Panc1 (cell line): ENCODE data around the gene FBXL2. TPM values are rescaled to one million over a fixed set of nuclear protein-coding genes. Genes with fewer than 3 reads are reported as not detected.

Source experiments
- ATAC-seq: fragments of 200-7000 bp; cut with Tn5 transposase; 2 replicates; pipeline ENCODE4 v1.9.1; 2020; ENCODE audit warnings: mild to moderate bottlenecking, moderate library complexity
- BruUV-seq: library from RNA; stranded (reverse); fragments of 400-500 nt; replicated peaks from 2 replicates; lab custom pipeline; 2021; lab: Mats Ljungman, UMichigan
- CTCF ChIA-PET: fragments of 300-600 bp; sonication (Branson Sonifier 250); formaldehyde crosslinking; loops from one replicate; lab custom pipeline; 2022; ENCODE audit warnings: antibody characterized with exemption; lab: Charles Lee
- POLR2A ChIA-PET: fragments of 300-600 bp; sonication (Branson Sonifier 250); formaldehyde crosslinking; loops from one replicate; lab custom pipeline; 2022; ENCODE audit warnings: antibody characterized with exemption; lab: Charles Lee
- DNase-seq: peaks from one replicate; pipeline ENCODE4 v3.0.0-alpha.2; 2010; ENCODE audit warnings: low read depth, low spot score
- H3K27ac ChIP-seq: 2 replicates; pipeline ENCODE4 v1.5.1; 2011; ENCODE audit warnings: mild to moderate bottlenecking, low read length, inconsistent platforms
- H3K27me3 ChIP-seq: fragments of 200-500 bp; sonication (Bioruptor generic); 2 replicates; pipeline ENCODE4 v1.6.0; 2014; ENCODE audit warnings: low read length, inconsistent platforms; ENCODE audit not compliant: control insufficient read depth, insufficient read depth
- H3K36me3 ChIP-seq: fragments of 200-500 bp; sonication (Bioruptor generic); 2 replicates; pipeline ENCODE4 v1.5.1; 2014; ENCODE audit warnings: inconsistent platforms, mild to moderate bottlenecking, low read length, moderate library complexity; ENCODE audit not compliant: control insufficient read depth, insufficient read depth
- H3K4me1 ChIP-seq: 2 replicates; pipeline ENCODE4 v1.5.1; 2011; ENCODE audit warnings: inconsistent platforms, mild to moderate bottlenecking, low read length, moderate library complexity; ENCODE audit not compliant: control insufficient read depth, insufficient read depth
- H3K4me3 ChIP-seq, 2 experiments: 2 replicates each; pipeline ENCODE4 v1.5.1; 2011 to 2012; ENCODE audit warnings: low read depth in 2 of 2, low read length in 2 of 2, mild to moderate bottlenecking in 2 of 2, inconsistent platforms in 1 of 2, moderate library complexity in 1 of 2
- H3K9me3 ChIP-seq: fragments of 200-500 bp; sonication (Bioruptor generic); 2 replicates; pipeline ENCODE4 v1.5.1; 2014; ENCODE audit warnings: low read depth, mild to moderate bottlenecking, inconsistent platforms, low read length, moderate library complexity; ENCODE audit not compliant: control insufficient read depth, insufficient read depth
- POLR2AphosphoS5 ChIP-seq: IDR thresholded peaks from 2 replicates; pipeline ENCODE4 v1.6.1; 2012; ENCODE audit warnings: mild to moderate bottlenecking, low read depth, low read length, moderate library complexity
- SIN3A ChIP-seq: IDR thresholded peaks from 2 replicates; pipeline ENCODE4 v1.6.1; 2012; ENCODE audit warnings: low read depth, mild to moderate bottlenecking, low read length, moderate library complexity, borderline replicate concordance; ENCODE audit not compliant: insufficient read depth
- TCF7L2 ChIP-seq: IDR thresholded peaks from 2 replicates; pipeline ENCODE4 v1.6.1; 2011; ENCODE audit warnings: mild to moderate bottlenecking, low read depth, low read length, inconsistent platforms
- in situ Hi-C: cut with HindIII; loops from 2 replicates; pipeline ENCODE4 v1.10.0; 2016; ENCODE audit warnings: low sequenced_read_pairs, low pct_unique_long_range_greater_than_20kb
- intact Hi-C: fragments of 100-400 bp; cut with micrococcal nuclease; formaldehyde crosslinking; loops from one replicate; pipeline ENCODE4 v1.10.0; 2022; ENCODE audit not compliant: unreplicated experiment
- total RNA-seq: library from RNA; stranded (reverse); gene quantifications from one replicate; pipeline ENCODE4 v1.2.1, GENCODE V29; 2021; ENCODE audit not compliant: unreplicated experiment
- TF ChIP-seq, protein P1 (sequence below), 2 experiments: IDR thresholded peaks; 2 replicates each; pipeline ENCODE4 v1.6.1; 2011 to 2012; ENCODE audit warnings: low read depth in 2 of 2, control low read depth in 1 of 2, low read length in 1 of 2, mild to moderate bottlenecking in 1 of 2, moderate library complexity in 1 of 2; ENCODE audit not compliant: insufficient read depth in 1 of 2
- TF ChIP-seq, protein P2 (sequence below): fragments of 450-650 bp; IDR thresholded peaks from 2 replicates; pipeline ENCODE4 v1.5.1; 2017; ENCODE audit warnings: mild to moderate bottlenecking

FBXL2 gene
- total RNA-seq, 1 experiment from 2014 or later = 12.3 TPM

DNA sequence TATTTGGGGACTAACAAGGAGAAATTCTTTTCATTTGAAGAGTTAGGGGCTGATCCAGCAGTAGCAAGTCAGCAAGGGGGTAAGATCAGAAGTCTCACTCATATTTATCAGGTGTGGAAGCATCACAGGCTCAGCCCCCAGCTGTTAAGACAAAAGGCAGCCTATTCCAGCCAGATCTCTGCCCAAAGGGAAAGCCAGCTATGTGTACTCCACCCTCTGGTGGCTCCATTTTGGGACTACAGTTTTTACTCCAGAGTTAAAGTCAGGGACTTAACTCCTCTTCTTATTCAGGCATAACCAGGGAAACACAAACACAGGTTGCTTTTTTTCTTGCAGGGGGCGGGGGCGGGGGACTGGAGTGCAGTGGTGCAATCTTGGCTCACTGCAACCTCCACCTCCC, 143.7 kb downstream of the FBXL2 start:
- intact Hi-C loops (no loop called here), in situ Hi-C loops (no loop called here)
- H3K4me1 ChIP-seq = no peaks in the 10 kb centered on the region; the same call in 1 of the 2 replicates
- POLR2A ChIA-PET = no interaction called here
- TF ChIP-seq, protein P1, sequence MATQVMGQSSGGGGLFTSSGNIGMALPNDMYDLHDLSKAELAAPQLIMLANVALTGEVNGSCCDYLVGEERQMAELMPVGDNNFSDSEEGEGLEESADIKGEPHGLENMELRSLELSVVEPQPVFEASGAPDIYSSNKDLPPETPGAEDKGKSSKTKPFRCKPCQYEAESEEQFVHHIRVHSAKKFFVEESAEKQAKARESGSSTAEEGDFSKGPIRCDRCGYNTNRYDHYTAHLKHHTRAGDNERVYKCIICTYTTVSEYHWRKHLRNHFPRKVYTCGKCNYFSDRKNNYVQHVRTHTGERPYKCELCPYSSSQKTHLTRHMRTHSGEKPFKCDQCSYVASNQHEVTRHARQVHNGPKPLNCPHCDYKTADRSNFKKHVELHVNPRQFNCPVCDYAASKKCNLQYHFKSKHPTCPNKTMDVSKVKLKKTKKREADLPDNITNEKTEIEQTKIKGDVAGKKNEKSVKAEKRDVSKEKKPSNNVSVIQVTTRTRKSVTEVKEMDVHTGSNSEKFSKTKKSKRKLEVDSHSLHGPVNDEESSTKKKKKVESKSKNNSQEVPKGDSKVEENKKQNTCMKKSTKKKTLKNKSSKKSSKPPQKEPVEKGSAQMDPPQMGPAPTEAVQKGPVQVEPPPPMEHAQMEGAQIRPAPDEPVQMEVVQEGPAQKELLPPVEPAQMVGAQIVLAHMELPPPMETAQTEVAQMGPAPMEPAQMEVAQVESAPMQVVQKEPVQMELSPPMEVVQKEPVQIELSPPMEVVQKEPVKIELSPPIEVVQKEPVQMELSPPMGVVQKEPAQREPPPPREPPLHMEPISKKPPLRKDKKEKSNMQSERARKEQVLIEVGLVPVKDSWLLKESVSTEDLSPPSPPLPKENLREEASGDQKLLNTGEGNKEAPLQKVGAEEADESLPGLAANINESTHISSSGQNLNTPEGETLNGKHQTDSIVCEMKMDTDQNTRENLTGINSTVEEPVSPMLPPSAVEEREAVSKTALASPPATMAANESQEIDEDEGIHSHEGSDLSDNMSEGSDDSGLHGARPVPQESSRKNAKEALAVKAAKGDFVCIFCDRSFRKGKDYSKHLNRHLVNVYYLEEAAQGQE (IDR thresholded peaks at IDR 0.05; ENCODE audit: insufficient read depth in 1 of 2, low read depth in 2 of 2, low read length in 1 of 2) = no peak
- TF ChIP-seq SIN3A = no peak
- no peak for TF ChIP-seq TCF7L2
- TF ChIP-seq, protein P2, sequence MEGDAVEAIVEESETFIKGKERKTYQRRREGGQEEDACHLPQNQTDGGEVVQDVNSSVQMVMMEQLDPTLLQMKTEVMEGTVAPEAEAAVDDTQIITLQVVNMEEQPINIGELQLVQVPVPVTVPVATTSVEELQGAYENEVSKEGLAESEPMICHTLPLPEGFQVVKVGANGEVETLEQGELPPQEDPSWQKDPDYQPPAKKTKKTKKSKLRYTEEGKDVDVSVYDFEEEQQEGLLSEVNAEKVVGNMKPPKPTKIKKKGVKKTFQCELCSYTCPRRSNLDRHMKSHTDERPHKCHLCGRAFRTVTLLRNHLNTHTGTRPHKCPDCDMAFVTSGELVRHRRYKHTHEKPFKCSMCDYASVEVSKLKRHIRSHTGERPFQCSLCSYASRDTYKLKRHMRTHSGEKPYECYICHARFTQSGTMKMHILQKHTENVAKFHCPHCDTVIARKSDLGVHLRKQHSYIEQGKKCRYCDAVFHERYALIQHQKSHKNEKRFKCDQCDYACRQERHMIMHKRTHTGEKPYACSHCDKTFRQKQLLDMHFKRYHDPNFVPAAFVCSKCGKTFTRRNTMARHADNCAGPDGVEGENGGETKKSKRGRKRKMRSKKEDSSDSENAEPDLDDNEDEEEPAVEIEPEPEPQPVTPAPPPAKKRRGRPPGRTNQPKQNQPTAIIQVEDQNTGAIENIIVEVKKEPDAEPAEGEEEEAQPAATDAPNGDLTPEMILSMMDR = no peak
- TF ChIP-seq POLR2AphosphoS5 = no peak
- H3K9me3 ChIP-seq = no peaks in the 10 kb centered on the region
- no peak overlapping the region for H3K27ac ChIP-seq
- BruUV-seq = no TSS peak
- ATAC-seq (no peak), DNase-seq (no peak)
- H3K36me3 ChIP-seq = no peaks in the 10 kb centered on the region; the same call in 1 of the 2 replicates
- no peak overlapping the region for H3K4me3 ChIP-seq
- no peaks in the 10 kb centered on the region for H3K27me3 ChIP-seq
- CTCF ChIA-PET = no interaction called here

DNA sequence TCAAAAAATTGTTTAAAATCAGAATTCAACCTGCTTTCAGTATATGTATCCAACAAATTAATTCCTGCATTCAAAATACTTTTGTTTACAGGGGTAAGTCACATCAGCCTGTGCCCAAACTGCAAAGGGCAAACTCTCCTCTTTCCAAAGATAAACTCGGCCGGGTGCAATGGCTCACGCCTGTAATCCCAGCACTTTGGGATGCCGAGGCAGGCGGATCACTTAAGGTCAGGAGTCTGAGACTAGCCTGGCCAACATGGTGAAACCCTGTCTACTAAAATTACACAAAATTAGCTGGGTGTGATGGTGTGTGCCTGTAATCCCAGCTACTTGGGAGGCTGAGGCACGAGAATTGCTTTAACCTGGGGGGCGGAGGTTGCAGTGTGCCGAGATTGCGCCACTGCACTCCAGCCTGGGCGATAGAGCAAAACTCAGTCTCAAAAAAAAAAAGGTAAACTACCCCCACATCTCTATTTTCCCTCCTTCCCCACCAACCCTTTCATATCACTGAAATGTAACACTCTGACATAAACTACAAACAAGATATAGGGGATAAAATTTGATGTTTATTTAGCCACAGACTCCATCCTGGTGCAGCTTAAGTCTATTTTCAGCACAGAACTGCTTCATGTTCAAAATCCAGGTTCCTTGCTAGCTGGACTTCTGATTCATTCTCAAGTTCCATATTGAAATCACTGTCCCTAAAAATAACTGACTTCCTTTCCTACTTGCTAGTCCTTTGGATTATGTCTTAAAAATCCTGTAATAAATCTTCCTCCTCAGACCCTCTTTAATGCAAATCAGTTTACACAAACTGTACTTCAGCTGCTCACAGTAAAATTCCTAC, 147.6 kb downstream of the FBXL2 start:
- ChIA-PET POLR2A (no interaction called here), CTCF (no interaction called here)
- peaks cover 11% of the 10 kb centered on the region for H3K4me1 ChIP-seq
- ATAC-seq (no peak), DNase-seq (no peak)
- H3K27me3 ChIP-seq = no peaks in the 10 kb centered on the region
- TF ChIP-seq TCF7L2 (no peak), POLR2AphosphoS5 (no peak), SIN3A (no peak)
- TF ChIP-seq, protein P1 (IDR thresholded peaks at IDR 0.05; ENCODE audit: insufficient read depth in 1 of 2, low read depth in 2 of 2, low read length in 1 of 2) = no peak
- TF ChIP-seq, protein P2 = no peak
- H3K9me3 ChIP-seq = no peaks in the 10 kb centered on the region
- intact Hi-C loops (no loop called here), in situ Hi-C loops (no loop called here)
- no peaks in the 10 kb centered on the region for H3K36me3 ChIP-seq
- no TSS peak for BruUV-seq
- no peak overlapping the region for H3K27ac ChIP-seq
- H3K4me3 ChIP-seq = no peak overlapping the region
